Activated CD8-positive, alpha-beta memory T cell treated with anti-CD3 and anti-CD28 coated beads, Interleukin-2, amount 10 ng/mL, durations not matched to agents 7 days and 5 days (primary cell): ENCODE measurements around the gene ZNF813. TPM values are rescaled to one million over a fixed set of nuclear protein-coding genes. Genes with fewer than 3 reads are reported as not detected.
"Not testable (repeated sequence)": the region's sequence is repeated elsewhere in the genome, so short reads cannot be mapped to it uniquely, and the experiment has no call there.

Experiments
- ATAC-seq: fragments of 150-1000 bp; cut with Tn5 transposase; one replicate; pipeline ENCODE4 v1.10.0; 2021; ENCODE audit warnings: moderate library complexity
- CTCF ChIA-PET: fragments of 350-600 bp; sonication (Branson Sonifier 250); formaldehyde crosslinking; loops from one replicate; lab custom pipeline; 2021; ENCODE audit warnings: antibody characterized with exemption; lab: Charles Lee
- DNase-seq: peaks from one replicate; pipeline ENCODE4 v3.0.0-alpha.2; 2020
- H3K27ac Mint-ChIP-seq: one replicate; pipeline ENCODE4 v1.8.0; 2021; ENCODE audit warnings: mild to moderate bottlenecking, mixed read lengths
- H3K27me3 Mint-ChIP-seq: one replicate; pipeline ENCODE4 v1.8.0; 2021; ENCODE audit warnings: mixed read lengths
- H3K36me3 Mint-ChIP-seq: one replicate; pipeline ENCODE4 v1.8.0; 2021; ENCODE audit warnings: mild to moderate bottlenecking, mixed read lengths
- H3K4me1 Mint-ChIP-seq: one replicate; pipeline ENCODE4 v1.8.0; 2021; ENCODE audit warnings: mixed read lengths
- H3K4me3 Mint-ChIP-seq: one replicate; pipeline ENCODE4 v1.8.0; 2021; ENCODE audit warnings: mild to moderate bottlenecking, moderate library complexity, mixed read lengths
- H3K9me3 Mint-ChIP-seq: one replicate; pipeline ENCODE4 v1.8.0; 2022; ENCODE audit warnings: low read depth, mixed read lengths
- total RNA-seq, 2 experiments: library from RNA; stranded (reverse); gene quantifications; one replicate each; pipeline ENCODE4 v1.2.3, GENCODE V29; 2021

The ZNF813 gene
- total RNA-seq, 2 experiments from 2014 or later, result 5.5 TPM

DNA sequence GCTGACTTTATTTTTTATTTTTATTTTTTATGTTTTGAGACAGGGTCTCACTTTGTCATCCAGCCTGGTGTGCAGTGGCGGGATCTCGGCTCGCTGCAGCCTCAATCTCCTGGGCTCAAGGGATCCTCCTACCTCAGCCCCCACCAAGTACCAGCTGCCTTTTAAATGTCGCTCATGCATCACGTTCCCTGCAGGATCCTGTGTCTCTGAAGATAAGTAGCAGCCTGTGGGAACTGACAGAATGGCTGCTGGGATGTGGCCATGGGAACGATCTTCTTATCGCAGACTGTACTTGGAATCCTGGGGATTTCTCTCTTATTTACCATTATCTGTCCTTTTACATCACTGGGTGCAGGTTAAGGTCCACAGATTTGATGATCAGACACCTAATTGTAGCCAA, 35.6 kb downstream of the ZNF813 start:
- H3K9me3 Mint-ChIP-seq, result peaks cover 14% of the 10 kb centered on the region
- H3K36me3 Mint-ChIP-seq, H3K27me3 Mint-ChIP-seq, CTCF ChIA-PET, ATAC-seq, H3K27ac Mint-ChIP-seq, H3K4me3 Mint-ChIP-seq, DNase-seq, H3K4me1 Mint-ChIP-seq: not testable (repeated sequence)

DNA sequence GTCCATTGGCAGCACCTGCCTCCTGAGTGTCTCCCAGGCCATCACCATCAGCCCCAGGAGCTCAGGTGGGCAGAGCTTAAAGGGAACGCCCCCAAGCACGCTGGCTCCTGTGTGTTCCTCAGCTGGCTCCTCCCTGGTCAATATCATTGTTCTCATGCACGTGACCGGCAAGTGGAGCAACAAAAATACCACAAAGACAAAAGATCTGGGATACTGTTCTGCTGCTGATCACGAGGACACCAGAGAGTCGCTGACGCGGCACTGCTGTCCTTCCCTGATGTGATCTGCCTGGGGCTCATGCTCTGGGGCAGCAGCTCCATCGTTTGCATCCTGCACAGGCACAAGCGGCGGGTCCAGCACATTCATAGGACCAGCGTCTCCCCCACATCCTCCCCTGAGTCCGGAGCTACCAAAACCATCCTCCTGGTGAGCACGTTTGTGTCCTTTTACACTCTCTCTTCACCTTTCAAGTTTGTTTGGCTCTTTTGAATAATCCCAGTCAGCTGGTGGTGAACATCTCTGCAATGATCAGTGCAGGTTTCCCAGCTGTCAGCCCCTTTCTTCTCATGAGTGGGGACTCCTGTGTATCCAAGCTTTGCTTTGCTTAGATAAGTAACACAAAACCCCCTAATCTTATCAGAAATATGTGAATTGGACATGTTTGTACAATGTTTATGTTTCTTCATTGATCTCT, 36.3 kb downstream of the ZNF813 start:
- DNase-seq, ATAC-seq, H3K4me1 Mint-ChIP-seq, H3K36me3 Mint-ChIP-seq, H3K27ac Mint-ChIP-seq, CTCF ChIA-PET, H3K4me3 Mint-ChIP-seq, H3K27me3 Mint-ChIP-seq: not testable (repeated sequence)
- peaks cover 11% of the 10 kb centered on the region for H3K9me3 Mint-ChIP-seq

DNA sequence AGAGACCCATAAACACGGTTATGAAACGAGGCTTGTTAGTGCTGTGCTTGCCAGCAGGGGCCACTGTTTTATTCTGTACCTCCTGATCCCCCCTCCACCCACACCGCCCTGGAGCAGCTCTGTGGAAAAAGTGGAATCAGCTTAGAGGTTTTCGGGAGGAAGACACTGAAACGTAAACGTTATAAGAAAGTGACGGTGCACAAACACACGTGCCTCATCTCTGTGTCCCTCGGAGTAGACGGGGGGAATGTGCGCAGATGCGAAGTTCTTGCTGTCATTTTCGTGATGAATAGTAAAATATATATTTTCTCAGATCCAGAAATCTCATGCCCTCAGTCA, 36.8 kb downstream of the ZNF813 start:
- CTCF ChIA-PET, DNase-seq, H3K9me3 Mint-ChIP-seq, H3K4me3 Mint-ChIP-seq, ATAC-seq, H3K27me3 Mint-ChIP-seq, H3K4me1 Mint-ChIP-seq, H3K27ac Mint-ChIP-seq, H3K36me3 Mint-ChIP-seq: not testable (repeated sequence)

GRCh38 chr19:53504885-53505284, 37.4 kb downstream of the ZNF813 start:
- ATAC-seq, result no peak
- H3K4me3 Mint-ChIP-seq, result no peak overlapping the region
- H3K4me1 Mint-ChIP-seq, result no peaks in the 10 kb centered on the region
- CTCF ChIA-PET, result no interaction called here
- DNase-seq, result no peak
- no peak overlapping the region for H3K27ac Mint-ChIP-seq
- H3K36me3 Mint-ChIP-seq, result peaks cover 2% of the 10 kb centered on the region
- H3K9me3 Mint-ChIP-seq, result peaks cover 7% of the 10 kb centered on the region
- peaks cover 7% of the 10 kb centered on the region for H3K27me3 Mint-ChIP-seq

DNA sequence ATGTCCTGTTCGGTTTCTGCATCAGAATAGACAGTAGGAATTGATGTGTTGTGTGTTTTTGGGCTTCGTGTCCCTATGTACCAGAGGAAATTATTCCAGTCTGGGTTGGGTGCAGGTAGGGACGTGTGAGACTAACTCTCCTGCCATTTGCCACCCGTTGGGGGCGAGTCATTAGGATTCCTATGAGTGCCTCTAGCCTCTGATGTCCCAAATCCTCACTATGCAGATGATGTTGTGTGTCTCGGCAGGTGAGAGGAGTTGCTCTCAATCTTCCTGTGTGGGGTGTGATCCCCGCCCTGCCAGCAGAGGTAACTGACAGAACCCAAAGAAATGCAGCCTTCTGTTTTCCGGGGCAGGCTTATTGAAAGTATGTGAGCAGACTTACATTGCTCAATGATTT, 39.2 kb downstream of the ZNF813 start:
- H3K36me3 Mint-ChIP-seq, result peaks cover 2% of the 10 kb centered on the region
- H3K27ac Mint-ChIP-seq, result no peak overlapping the region
- H3K4me3 Mint-ChIP-seq, result no peak overlapping the region
- DNase-seq, result no peak
- no peaks in the 10 kb centered on the region for H3K4me1 Mint-ChIP-seq
- CTCF ChIA-PET, result no interaction called here
- H3K9me3 Mint-ChIP-seq, result peaks cover 4% of the 10 kb centered on the region
- ATAC-seq, result no peak
- peaks cover 7% of the 10 kb centered on the region for H3K27me3 Mint-ChIP-seq

DNA sequence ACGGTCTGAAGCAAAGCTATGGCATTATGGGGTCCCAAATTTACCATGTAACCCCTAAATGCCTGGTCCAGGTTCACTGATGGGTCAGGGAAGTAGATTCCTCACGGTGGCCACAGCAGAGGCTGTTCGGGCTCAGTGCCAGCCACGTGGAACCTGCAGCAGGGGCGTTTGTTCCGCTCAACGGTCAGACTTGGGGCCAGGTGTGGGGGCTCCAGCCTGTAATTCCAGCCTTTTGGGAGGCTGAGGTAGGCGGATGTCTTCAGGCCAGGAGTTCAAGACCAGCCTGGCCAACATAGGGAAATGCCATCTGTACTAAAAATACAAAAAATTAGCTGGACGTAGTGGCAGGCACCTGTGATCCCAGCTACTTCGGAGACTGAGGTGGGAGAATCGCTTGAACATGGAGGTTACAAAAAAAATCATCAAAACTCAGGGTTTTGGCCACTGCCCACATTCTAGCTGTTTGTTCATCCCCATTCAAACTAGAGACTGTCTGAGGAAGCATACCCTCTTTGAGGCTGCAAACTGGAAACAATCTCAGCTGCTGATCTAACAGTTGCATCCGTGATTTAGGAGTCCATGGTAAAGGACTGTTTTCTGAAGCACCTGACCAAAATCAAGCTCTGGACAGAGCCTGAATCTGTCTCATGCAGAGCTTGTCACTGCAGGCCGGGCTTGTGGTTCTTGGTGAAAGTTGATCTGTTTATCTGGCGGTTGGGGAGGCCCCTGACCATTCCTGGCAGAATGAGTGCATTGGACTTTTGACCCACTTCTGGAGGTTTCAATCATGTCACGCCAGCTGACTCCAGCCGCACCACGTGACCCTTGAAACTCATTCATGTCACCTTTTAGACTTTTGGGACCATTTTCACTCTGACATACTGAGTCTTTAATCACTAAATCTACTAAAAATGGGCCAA, 40.2 kb downstream of the ZNF813 start:
- peaks cover 7% of the 10 kb centered on the region for H3K27me3 Mint-ChIP-seq

DNA sequence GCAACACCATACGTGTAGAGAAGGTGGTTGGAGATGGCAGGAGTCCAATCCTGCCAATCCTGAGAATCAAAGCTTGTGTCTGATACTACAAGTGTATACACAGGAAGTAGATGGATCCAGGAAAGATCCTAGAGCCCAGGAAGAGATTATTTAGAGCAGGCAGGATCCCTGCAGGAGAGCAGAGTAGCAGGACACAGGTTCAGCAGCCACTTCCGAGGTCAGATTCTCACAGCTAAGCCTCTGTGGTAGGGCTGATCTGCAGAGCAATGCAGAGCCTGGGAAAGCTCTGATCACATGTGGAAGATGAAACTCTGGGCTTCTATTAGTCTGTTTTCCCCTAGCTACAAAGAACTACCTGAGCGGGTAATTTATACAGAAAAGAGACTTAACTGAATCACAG, 41.9 kb downstream of the ZNF813 start:
- no peak overlapping the region for H3K27ac Mint-ChIP-seq

More for the DNA sequence above, 40.2 kb downstream of the ZNF813 start:
- Mint-ChIP-seq H3K9me3 (peaks cover 4% of the 10 kb centered on the region), H3K27ac (no peak overlapping the region), H3K4me3 (no peak overlapping the region), H3K36me3 (peaks cover 2% of the 10 kb centered on the region), H3K4me1 (no peaks in the 10 kb centered on the region)
- DNase-seq (no peak), ATAC-seq (no peak)
- CTCF ChIA-PET, result no interaction called here

GRCh38 chr19:53509845-53510244, 42.3 kb downstream of the ZNF813 start:
- Mint-ChIP-seq H3K9me3 (peaks cover 4% of the 10 kb centered on the region), H3K27me3 (peaks cover under 1% of the 10 kb centered on the region), H3K27ac (no peak overlapping the region), H3K4me3 (no peak overlapping the region), H3K36me3 (no peaks in the 10 kb centered on the region), H3K4me1 (no peaks in the 10 kb centered on the region)
- CTCF ChIA-PET, result interaction anchor here (1.7 kb wide), 1 partner anchor 11 kb away, joined by 6 read pairs; no protein-coding TSS in a partner anchor
- ATAC-seq (no peak), DNase-seq (no peak)

More for the DNA sequence above, 41.9 kb downstream of the ZNF813 start:
- Mint-ChIP-seq H3K4me1 (no peaks in the 10 kb centered on the region), H3K36me3 (peaks cover 2% of the 10 kb centered on the region), H3K4me3 (no peak overlapping the region), H3K27me3 (peaks cover 5% of the 10 kb centered on the region), H3K9me3 (peaks cover 4% of the 10 kb centered on the region)
- ATAC-seq (no peak), DNase-seq (no peak)
- CTCF ChIA-PET, result interaction anchor here (1.7 kb wide), 1 partner anchor 11 kb away, joined by 6 read pairs; no protein-coding TSS in a partner anchor

GRCh38 chr19:53511357-53511756, 43.8 kb downstream of the ZNF813 start:
- H3K4me1 Mint-ChIP-seq, result no peaks in the 10 kb centered on the region
- DNase-seq (no peak), ATAC-seq (no peak)
- CTCF ChIA-PET, result no interaction called here
- no peak overlapping the region for H3K4me3 Mint-ChIP-seq
- H3K36me3 Mint-ChIP-seq, result no peaks in the 10 kb centered on the region
- peaks cover 8% of the 10 kb centered on the region for H3K9me3 Mint-ChIP-seq
- H3K27ac Mint-ChIP-seq, result no peak overlapping the region
- H3K27me3 Mint-ChIP-seq, result no peaks in the 10 kb centered on the region

GRCh38 chr19:53511933-53512374, 44.4 kb downstream of the ZNF813 start:
- CTCF ChIA-PET, result no interaction called here
- Mint-ChIP-seq H3K4me3 (no peak overlapping the region), H3K27me3 (no peaks in the 10 kb centered on the region), H3K4me1 (no peaks in the 10 kb centered on the region), H3K36me3 (no peaks in the 10 kb centered on the region), H3K27ac (no peak overlapping the region), H3K9me3 (peaks cover 5% of the 10 kb centered on the region)
- DNase-seq (peak; percentile 49), ATAC-seq (peak; percentile 47)

DNA sequence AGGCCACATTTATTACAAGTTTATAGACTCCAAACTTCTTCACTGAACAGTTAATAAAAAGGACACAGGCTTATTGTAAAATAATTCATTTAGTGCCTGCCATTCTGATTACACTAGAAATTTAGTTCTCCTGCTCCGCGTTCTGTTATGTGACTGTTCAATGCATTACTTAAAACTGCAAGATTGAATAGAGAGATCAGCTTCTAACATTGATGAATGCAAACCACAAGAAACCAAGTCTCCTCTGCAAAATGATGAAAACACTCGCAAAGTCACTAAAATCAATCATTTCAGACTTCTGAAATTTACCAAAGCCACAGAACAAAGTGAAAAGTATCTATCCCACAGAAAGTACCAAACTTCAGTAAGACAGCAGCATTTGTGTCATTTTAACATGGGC, 47.5 kb downstream of the ZNF813 start:
- H3K36me3 Mint-ChIP-seq, DNase-seq, H3K4me1 Mint-ChIP-seq, ATAC-seq, H3K4me3 Mint-ChIP-seq, H3K27me3 Mint-ChIP-seq, CTCF ChIA-PET, H3K9me3 Mint-ChIP-seq, H3K27ac Mint-ChIP-seq: not testable (repeated sequence)

- Mint-ChIP-seq H3K9me3 (peaks cover 6% of the 10 kb centered on the region), H3K4me3 (no peak overlapping the region), H3K27me3 (no peaks in the 10 kb centered on the region), H3K27ac (no peak overlapping the region), H3K36me3 (peaks cover 9% of the 10 kb centered on the region), H3K4me1 (peaks cover 19% of the 10 kb centered on the region)
- ATAC-seq, result no peak
- CTCF ChIA-PET, result interaction anchor here (0.9 kb wide), 1 partner anchor 92 kb away, joined by 3 read pairs; no protein-coding TSS in a partner anchor
- no peak for DNase-seq
Observed at GRCh38 chr19:53517114-53517741, 49.7 kb downstream of the ZNF813 start.

GRCh38 chr19:53518121-53518520, 50.6 kb downstream of the ZNF813 start:
- peaks cover 6% of the 10 kb centered on the region for H3K9me3 Mint-ChIP-seq

More at GRCh38 chr19:53518121-53518520, 50.6 kb downstream of the ZNF813 start:
- DNase-seq (no peak), ATAC-seq (no peak)
- CTCF ChIA-PET, result no interaction called here
- no peak overlapping the region for H3K27ac Mint-ChIP-seq
- no peaks in the 10 kb centered on the region for H3K27me3 Mint-ChIP-seq
- H3K4me1 Mint-ChIP-seq, result peaks cover 24% of the 10 kb centered on the region
- peaks cover 15% of the 10 kb centered on the region for H3K36me3 Mint-ChIP-seq
- H3K4me3 Mint-ChIP-seq, result no peak overlapping the region
